ENCODE measurements around the gene GABRB1.

DNA sequence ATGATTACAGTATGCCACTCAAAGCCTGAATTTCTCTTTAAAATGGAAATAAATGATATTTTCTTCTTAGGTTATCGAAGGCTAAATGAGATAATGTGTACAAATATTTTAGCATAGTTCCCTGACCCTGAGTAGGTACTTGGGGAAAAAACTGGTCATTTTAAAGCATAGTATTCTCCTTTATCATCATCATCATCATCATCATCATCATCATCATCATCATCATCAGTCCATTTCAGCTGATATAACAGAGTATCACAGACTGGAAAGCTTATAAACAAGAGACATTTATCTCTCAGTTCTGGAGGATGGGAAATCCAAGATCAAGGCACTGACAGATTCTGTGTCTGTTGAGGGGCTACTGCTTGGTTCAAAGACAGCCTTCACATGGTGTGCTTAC is 13.9 kb downstream of the GABRB1 start:
- TF ChIP-seq SMC3 (IDR thresholded peaks at IDR 0.05): no peak
- no peak for TF ChIP-seq EP300 (IDR thresholded peaks at IDR 0.05)
- TF ChIP-seq, protein P1, sequence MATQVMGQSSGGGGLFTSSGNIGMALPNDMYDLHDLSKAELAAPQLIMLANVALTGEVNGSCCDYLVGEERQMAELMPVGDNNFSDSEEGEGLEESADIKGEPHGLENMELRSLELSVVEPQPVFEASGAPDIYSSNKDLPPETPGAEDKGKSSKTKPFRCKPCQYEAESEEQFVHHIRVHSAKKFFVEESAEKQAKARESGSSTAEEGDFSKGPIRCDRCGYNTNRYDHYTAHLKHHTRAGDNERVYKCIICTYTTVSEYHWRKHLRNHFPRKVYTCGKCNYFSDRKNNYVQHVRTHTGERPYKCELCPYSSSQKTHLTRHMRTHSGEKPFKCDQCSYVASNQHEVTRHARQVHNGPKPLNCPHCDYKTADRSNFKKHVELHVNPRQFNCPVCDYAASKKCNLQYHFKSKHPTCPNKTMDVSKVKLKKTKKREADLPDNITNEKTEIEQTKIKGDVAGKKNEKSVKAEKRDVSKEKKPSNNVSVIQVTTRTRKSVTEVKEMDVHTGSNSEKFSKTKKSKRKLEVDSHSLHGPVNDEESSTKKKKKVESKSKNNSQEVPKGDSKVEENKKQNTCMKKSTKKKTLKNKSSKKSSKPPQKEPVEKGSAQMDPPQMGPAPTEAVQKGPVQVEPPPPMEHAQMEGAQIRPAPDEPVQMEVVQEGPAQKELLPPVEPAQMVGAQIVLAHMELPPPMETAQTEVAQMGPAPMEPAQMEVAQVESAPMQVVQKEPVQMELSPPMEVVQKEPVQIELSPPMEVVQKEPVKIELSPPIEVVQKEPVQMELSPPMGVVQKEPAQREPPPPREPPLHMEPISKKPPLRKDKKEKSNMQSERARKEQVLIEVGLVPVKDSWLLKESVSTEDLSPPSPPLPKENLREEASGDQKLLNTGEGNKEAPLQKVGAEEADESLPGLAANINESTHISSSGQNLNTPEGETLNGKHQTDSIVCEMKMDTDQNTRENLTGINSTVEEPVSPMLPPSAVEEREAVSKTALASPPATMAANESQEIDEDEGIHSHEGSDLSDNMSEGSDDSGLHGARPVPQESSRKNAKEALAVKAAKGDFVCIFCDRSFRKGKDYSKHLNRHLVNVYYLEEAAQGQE (IDR thresholded peaks at IDR 0.05): no peak
- TF ChIP-seq, protein P2, sequence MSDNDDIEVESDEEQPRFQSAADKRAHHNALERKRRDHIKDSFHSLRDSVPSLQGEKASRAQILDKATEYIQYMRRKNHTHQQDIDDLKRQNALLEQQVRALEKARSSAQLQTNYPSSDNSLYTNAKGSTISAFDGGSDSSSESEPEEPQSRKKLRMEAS (IDR thresholded peaks at IDR 0.05): no peak
- TF ChIP-seq, protein P3, sequence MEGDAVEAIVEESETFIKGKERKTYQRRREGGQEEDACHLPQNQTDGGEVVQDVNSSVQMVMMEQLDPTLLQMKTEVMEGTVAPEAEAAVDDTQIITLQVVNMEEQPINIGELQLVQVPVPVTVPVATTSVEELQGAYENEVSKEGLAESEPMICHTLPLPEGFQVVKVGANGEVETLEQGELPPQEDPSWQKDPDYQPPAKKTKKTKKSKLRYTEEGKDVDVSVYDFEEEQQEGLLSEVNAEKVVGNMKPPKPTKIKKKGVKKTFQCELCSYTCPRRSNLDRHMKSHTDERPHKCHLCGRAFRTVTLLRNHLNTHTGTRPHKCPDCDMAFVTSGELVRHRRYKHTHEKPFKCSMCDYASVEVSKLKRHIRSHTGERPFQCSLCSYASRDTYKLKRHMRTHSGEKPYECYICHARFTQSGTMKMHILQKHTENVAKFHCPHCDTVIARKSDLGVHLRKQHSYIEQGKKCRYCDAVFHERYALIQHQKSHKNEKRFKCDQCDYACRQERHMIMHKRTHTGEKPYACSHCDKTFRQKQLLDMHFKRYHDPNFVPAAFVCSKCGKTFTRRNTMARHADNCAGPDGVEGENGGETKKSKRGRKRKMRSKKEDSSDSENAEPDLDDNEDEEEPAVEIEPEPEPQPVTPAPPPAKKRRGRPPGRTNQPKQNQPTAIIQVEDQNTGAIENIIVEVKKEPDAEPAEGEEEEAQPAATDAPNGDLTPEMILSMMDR (IDR thresholded peaks at IDR 0.05): no peak
- TF ChIP-seq, protein P4, sequence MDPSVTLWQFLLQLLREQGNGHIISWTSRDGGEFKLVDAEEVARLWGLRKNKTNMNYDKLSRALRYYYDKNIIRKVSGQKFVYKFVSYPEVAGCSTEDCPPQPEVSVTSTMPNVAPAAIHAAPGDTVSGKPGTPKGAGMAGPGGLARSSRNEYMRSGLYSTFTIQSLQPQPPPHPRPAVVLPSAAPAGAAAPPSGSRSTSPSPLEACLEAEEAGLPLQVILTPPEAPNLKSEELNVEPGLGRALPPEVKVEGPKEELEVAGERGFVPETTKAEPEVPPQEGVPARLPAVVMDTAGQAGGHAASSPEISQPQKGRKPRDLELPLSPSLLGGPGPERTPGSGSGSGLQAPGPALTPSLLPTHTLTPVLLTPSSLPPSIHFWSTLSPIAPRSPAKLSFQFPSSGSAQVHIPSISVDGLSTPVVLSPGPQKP (IDR thresholded peaks at IDR 0.05; ENCODE audit: low read depth, low read length): no peak
- no peak for TF ChIP-seq POLR2A (IDR thresholded peaks at IDR 0.05; ENCODE audit: low read length)
- TF ChIP-seq KDM1A (IDR thresholded peaks at IDR 0.05; ENCODE audit: low read depth): no peak
- TF ChIP-seq MAZ (IDR thresholded peaks at IDR 0.05; ENCODE audit: borderline replicate concordance, low read depth, low read length): no peak
